ENCODE data around the gene SLC35F6.
A peak's percentile ranks its signal among the peaks of the same experiment; 100 is the strongest.

The SLC35F6 gene

DNA sequence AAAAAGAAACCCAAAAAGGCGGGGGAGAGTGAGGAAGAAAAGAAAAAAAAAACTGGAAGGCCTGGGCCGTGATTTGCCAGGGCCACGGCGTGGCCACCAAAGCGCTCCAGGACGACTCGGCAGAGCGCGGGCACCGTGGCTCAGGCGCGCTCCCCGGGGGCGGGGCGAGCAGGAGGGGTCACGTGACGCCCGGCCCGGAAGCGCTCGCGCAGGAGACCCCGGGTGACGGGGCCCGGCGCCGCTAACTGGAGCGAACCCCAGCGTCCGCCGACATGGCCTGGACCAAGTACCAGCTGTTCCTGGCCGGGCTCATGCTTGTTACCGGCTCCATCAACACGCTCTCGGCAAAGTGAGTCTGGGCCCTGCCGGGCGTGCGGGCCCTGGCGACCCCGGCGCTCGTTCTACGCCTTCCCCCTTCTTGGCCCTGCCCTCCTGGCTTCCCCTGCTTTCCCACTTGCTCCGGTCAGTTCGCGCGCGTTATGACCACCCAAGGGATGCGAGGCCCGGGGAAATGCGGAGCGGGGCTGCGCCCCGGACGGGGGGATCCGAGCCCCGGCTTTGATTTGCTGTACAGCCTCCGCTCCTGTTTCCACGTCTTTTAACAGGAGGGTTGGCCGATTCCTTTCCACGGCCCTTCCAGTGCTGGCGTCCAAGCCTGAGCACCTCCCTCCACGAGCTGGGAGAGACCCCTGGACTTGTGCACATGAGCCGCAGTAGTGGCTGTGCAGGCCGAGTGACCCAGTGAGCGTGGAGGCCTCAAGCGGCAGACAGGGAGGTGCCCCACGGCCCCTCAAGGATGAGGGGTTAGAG, at the start of gene SLC35F6:
TSS of gene SLC35F6 (plus strand) at position 207 of the 810 bp plus-strand sequence. CDS start at position 273, 66 bp downstream.
- DNase-seq: peak; percentile 71

- no peak for DNase-seq
These were observed 48.4 kb upstream of the SLC35F6 start for GRCh38 chr2:26715528-26716270.

- DNase-seq: no peak
These were observed 47.7 kb upstream of the SLC35F6 start for GRCh38 chr2:26716340-26716739.

- no peak for DNase-seq
These were observed 47.3 kb upstream of the SLC35F6 start for GRCh38 chr2:26716769-26717168.

- no peak for DNase-seq
These were observed 46.7 kb upstream of the SLC35F6 start for GRCh38 chr2:26717362-26717761.

- DNase-seq: no peak
These were observed 45.0 kb upstream of the SLC35F6 start for GRCh38 chr2:26718949-26719686.

DNA sequence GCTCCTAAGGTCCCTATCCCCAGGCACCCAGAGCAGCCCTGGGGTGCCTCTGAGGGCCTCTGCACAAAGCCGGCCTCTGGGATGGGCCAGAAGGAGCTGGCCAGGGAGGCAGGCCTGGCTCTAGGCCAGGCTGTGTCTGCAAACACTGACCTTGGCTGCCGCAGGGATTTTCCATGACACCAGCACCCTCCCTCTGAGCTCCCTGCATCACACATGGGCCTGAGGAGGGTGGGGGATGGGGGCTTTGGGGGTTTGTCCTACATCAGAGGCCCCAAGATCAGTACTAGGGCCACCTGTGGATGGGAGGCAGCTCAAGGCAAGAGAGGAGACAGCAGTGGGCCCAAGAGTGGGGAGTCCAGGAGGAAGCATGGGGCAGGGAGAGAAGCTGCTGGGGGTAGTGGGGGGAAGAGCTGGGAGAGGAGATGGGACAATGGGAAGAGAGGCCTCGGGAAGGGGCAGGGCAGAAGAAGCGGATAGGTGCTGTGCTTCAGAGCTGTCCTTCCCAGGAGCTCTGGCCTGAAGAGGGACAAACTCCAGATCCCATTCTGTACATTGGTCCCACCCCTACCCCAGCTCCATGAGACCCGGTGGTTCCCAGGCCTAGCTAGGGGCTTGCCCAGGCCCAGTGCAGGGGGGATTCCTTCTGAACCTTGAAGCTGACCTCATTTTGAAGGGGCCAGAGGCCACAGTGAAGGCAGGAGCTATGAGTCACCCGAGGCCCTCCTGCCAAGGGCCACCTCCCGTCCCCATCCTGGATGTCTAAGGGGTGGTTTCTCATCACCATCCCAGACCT, 43.6 kb upstream of the SLC35F6 start:
- DNase-seq: no peak

DNA sequence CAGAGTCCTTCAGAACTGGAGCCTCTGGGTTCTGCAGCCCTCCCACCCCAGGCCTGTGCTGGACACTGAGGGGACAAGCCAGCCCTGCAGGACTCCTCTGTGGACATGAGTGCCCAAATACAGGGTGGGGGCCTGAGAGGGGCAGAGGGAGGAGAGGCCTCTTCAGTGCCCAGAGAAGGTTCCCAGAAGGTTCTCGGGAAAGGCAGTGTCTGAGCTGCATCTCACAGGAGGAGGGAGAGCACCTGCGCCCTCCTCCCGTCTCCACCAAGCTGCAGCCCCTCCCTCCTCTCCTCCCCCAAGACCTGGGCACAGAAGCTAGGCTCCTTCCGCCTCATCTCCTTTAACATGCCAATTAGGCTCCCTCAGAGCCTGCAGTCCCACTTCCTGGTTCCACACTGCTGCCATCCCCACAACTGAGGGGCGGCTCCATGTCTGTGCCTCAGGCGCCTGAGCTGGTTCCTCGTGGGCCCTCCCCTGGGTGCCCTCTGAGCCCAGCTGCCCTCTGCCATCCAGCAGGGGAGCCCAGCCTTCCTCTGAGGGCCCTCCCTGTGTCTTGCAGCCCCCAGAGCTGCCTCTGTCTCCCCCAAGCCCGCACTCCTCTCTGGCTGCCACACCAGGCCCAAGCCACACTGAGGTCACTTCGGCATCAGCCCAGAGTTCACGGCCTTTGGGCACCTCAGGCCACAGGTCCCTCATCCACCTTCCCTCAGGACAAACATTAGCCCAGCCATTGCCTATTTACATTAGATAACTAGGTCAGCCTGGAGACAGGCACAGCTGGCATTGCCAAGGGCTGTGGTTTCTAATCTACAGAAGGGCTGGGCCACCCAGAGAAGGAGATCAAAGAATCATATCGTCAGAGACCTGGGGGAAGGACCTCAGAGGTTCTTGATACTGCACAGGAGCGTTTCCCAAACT, 42.7 kb upstream of the SLC35F6 start:
- peak; percentile 74 for DNase-seq

DNA sequence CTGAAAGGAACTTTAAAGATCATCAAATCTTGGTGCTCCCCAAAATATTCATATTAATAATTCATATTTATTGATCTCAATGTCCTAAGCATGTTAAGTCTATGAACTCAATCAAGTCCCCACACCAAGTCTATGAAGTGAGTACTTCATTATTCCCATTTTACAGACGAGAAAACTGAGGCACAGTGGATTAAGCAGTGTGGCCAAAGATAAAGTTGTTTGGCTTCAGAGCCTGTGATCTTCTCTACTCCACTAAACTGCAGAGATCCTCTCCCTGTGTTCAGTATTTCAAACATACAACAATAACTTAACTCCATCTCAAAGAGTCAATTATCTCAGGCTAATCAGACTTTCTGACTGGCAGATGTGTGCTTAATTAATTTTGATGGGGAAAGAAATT, 41.8 kb upstream of the SLC35F6 start:
- no peak for DNase-seq

DNA sequence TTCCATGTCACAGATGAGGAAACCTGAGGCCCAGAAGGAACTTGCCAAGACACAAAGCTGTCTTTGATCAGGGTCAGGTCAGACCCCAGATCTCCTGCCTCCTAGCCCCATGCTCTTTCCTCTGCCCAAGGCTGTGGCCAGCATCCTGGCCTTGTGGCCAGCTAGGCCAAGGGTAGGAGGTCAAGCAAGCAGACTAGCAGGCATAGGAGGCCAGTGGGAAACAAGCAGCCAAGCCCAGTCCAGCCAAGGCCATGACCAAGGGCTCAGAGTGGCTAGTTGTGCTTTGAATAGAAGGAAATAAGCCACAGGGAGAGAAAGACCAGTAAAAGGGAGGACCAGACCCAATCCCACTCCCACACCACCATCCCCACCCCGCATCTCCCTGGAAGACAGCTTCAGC, 41.2 kb upstream of the SLC35F6 start:
- no peak for DNase-seq

- no peak for DNase-seq
These were observed 40.6 kb upstream of the SLC35F6 start for GRCh38 chr2:26723475-26723874.

DNA sequence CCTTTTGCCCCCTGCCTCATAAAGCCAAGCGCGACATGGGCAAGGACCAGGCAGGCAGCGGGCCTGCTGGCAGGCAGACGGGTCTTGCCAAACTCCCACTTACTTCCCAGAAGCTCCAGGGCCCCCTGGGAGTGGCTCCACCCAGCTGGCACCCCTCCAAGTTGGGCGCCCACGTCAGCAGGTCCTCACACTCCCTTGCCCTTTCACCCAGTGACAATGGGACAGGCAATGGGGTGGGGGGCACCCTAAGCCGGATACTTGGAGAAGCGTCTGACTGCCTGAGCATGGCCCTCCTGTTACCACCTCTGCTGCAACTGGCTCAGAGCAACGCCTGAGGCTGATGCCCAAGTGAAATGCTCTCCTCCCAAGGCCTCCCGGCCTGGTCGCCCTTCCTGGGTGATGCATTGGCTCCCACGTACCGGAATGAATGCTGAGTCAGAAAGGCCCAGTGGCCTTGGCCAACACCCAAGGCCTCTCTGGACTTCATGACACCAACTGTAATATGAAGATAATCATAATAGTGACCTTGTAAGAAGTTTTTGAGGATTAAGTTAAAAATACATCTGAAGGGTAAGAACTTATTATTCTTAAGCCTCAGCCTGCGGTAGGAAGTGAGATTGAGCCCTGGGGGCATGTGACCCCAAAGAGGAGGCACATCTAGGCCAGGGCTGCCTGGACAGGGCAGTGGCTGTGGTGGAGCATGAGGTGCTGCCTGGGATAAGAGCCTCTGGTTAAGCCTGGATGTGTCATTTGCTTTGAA, 39.9 kb upstream of the SLC35F6 start:
- DNase-seq: peak; percentile 11

- DNase-seq: no peak
These were observed 39.1 kb upstream of the SLC35F6 start for GRCh38 chr2:26724784-26725520.

- no peak for DNase-seq
These were observed 38.6 kb upstream of the SLC35F6 start for GRCh38 chr2:26725521-26725820.

- no peak for DNase-seq
These were observed 37.9 kb upstream of the SLC35F6 start for GRCh38 chr2:26726228-26726627.

DNA sequence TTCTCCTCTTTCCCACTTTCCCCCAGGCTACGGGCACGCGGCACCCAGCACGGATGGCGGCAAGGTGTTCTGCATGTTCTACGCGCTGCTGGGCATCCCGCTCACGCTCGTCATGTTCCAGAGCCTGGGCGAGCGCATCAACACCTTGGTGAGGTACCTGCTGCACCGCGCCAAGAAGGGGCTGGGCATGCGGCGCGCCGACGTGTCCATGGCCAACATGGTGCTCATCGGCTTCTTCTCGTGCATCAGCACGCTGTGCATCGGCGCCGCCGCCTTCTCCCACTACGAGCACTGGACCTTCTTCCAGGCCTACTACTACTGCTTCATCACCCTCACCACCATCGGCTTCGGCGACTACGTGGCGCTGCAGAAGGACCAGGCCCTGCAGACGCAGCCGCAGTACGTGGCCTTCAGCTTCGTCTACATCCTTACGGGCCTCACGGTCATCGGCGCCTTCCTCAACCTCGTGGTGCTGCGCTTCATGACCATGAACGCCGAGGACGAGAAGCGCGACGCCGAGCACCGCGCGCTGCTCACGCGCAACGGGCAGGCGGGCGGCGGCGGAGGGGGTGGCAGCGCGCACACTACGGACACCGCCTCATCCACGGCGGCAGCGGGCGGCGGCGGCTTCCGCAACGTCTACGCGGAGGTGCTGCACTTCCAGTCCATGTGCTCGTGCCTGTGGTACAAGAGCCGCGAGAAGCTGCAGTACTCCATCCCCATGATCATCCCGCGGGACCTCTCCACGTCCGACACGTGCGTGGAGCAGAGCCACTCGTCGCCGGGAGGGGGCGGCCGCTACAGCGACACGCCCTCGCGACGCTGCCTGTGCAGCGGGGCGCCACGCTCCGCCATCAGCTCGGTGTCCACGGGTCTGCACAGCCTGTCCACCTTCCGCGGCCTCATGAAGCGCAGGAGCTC, 36.2 kb upstream of the SLC35F6 start:
- no peak for DNase-seq

GRCh38 chr2:26729311-26729710, 34.8 kb upstream of the SLC35F6 start:
- no peak for DNase-seq

GRCh38 chr2:26730549-26731344, 33.3 kb upstream of the SLC35F6 start:
- no peak for DNase-seq

Data from hematopoietic multipotent progenitor cell treated with erythropoietin and hydrocortisone succinate and interleukin-3 and kit ligand, for 8 days (in vitro differentiated cells).